Lower leg skin (tissue), 3 donors: Measurements from ENCODE around the gene RGS7.

Experiments
- CTCF ChIP-seq, 3 donors: fragments of 450-650 bp; IDR thresholded peaks; one replicate each; pipeline ENCODE4 v1.5.1; 2016; ENCODE audit warnings: antibody characterized with exemption in 3 of 3, mild to moderate bottlenecking in 3 of 3, moderate library complexity in 2 of 3
- POLR2A ChIP-seq, 2 donors: fragments of 450-650 bp; IDR thresholded peaks; one replicate each; pipeline ENCODE4 v1.6.1; 2016 to 2017; ENCODE audit warnings: antibody characterized with exemption in 2 of 2, mild to moderate bottlenecking in 1 of 2, moderate library complexity in 1 of 2

DNA sequence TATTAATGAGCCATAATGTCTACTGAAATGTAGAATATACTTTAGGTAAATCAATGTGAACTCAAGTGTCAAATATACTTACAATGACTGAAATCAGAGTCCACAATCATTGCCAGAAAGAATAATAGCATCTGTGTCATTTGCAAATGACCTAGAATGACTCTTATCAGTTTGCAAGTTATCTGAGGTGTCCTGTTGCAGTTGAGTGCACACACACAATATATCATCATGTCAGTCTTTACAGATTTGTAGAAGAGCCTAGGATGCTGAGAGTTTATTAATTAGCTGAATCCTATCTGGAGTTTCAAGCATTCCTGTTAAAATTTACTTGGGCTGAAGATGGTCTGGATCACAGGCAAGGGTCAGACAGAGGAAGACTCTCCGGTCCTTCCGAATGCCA is 421.1 kb downstream of the RGS7 start:
- TF ChIP-seq POLR2A (IDR thresholded peaks at IDR 0.05): no peak
- TF ChIP-seq CTCF (IDR thresholded peaks at IDR 0.05): no peak
